Liver (tissue), 9 donors: ENCODE measurements around the gene SLC35E3. TPM values are rescaled to one million over a fixed set of nuclear protein-coding genes. Genes with fewer than 3 reads are reported as not detected.

Experiments
- DNase-seq: peaks from one replicate; pipeline ENCODE4 v3.0.0-alpha.2; 2017; ENCODE audit warnings: low spot score
- H3K27ac ChIP-seq, 2 donors: one replicate each; pipeline ENCODE4 v1.7.0; 2013; ENCODE audit warnings: inconsistent platforms in 2 of 2, low read length in 2 of 2, control low read depth in 1 of 2, low read depth in 1 of 2, mild to moderate bottlenecking in 1 of 2
- H3K27me3 ChIP-seq, 4 donors: one replicate each; pipeline versions ENCODE4 v1.6.1 to v1.7.0; 2013; ENCODE audit warnings: low read length in 3 of 4, inconsistent platforms in 1 of 4, mild to moderate bottlenecking in 1 of 4, moderate library complexity in 1 of 4; ENCODE audit not compliant: control insufficient read depth in 4 of 4, insufficient read depth in 4 of 4
- H3K36me3 ChIP-seq, 4 donors: one replicate each; pipeline versions ENCODE4 v1.6.1 to v1.7.0; 2013; ENCODE audit warnings: low read length in 3 of 4, mild to moderate bottlenecking in 3 of 4, low read depth in 1 of 4, moderate library complexity in 1 of 4; ENCODE audit not compliant: control insufficient read depth in 4 of 4, insufficient read depth in 3 of 4
- H3K4me1 ChIP-seq, 4 donors: one replicate each; pipeline versions ENCODE4 v1.6.1 to v1.7.0; 2013; ENCODE audit warnings: low read length in 3 of 4, mild to moderate bottlenecking in 3 of 4, moderate library complexity in 1 of 4; ENCODE audit not compliant: control insufficient read depth in 4 of 4, insufficient read depth in 4 of 4
- H3K4me3 ChIP-seq, 3 donors: one replicate each; pipeline versions ENCODE4 v1.6.1 to v1.7.0; 2013; ENCODE audit warnings: low read length in 3 of 3, control low read depth in 1 of 3, low read depth in 1 of 3, mild to moderate bottlenecking in 1 of 3
- H3K9ac ChIP-seq, 2 donors: one replicate each; pipeline ENCODE4 v1.7.0; 2013; ENCODE audit warnings: low read length in 2 of 2, mild to moderate bottlenecking in 2 of 2, moderate library complexity in 2 of 2, control low read depth in 1 of 2, low read depth in 1 of 2
- H3K9me3 ChIP-seq, 4 donors: one replicate each; pipeline versions ENCODE4 v1.6.1 to v1.7.0; 2013; ENCODE audit warnings: low read length in 3 of 4; ENCODE audit not compliant: control insufficient read depth in 4 of 4
- SP1 ChIP-seq: IDR thresholded peaks from 2 replicates; pipeline ENCODE4 v1.6.1; 2018; ENCODE audit warnings: antibody characterized with exemption, mild to moderate bottlenecking
- WGBS: extraction: QIAGEN DNeasy Blood & Tissue Kit; methylation state at CpG from one replicate; pipeline ENCODE4 v1.1.7; 2013; 5-methylcytosine and 5-hydroxymethylcytosine counted together
- polyA plus RNA-seq, 2 donors: library from polyadenylated mRNA; stranded (reverse) in 1 of 2; unstranded in 1 of 2; fragments of 200-250 nt in 1 of 2; fragments of >200 nt in 1 of 2; fragmentation: Nextera tagmentation in 1 of 2; extraction: Ambion mirVana in 1 of 2; gene quantifications; one replicate each; pipeline versions ENCODE4 v1.2.1 to v1.2.3, GENCODE V29; 2013 to 2015
- total RNA-seq, 2 donors: library from RNA; depleted of rRNA; stranded (reverse); fragments of >200 nt; gene quantifications; one replicate each; pipeline ENCODE4 v1.2.3, GENCODE V29; 2014
- donor health status: healthy.
- donor health status: healthy.
- donor health status: healthy.
- donor health status: healthy.
- donor health status: healthy.

Gene SLC35E3
- total and polyA plus RNA-seq, 4 donors, result 2.1 to 6.0 (median 4.6) TPM

GRCh38 chr12:68828672-68829068 lies 82.7 kb downstream of the SLC35E3 start:
- DNase-seq, result no peak
- no peaks in the 10 kb centered on the region for H3K4me1 ChIP-seq
- H3K27me3 ChIP-seq, result no peaks in the 10 kb centered on the region
- H3K27ac ChIP-seq, result no peak overlapping the region
- peaks cover 9 to 52% (median 42%) of the 10 kb centered on the region in 4 donors for H3K36me3 ChIP-seq
- no peak for TF ChIP-seq SP1
- H3K9ac ChIP-seq, result no peak overlapping the region
- 87% methylated on average over 7 of the region's 7 CpGs for WGBS
- H3K4me3 ChIP-seq, result no peak overlapping the region
- no peaks in the 10 kb centered on the region for H3K9me3 ChIP-seq

Other genes with a start within 250 kb of the SLC35E3 start
- gene RAP1B, start 135.3 kb upstream of the SLC35E3 start, total RNA-seq, result 100 to 1,000 TPM in 1 of 2 donors, 10 to 100 TPM in 1; 79.3 to 123 TPM
- gene RAP1B, start 135.3 kb upstream of the SLC35E3 start, polyA plus RNA-seq, result 10 to 100 TPM; 56.2 to 65.6 TPM
- gene NUP107, start 59.2 kb upstream of the SLC35E3 start, total RNA-seq, result 10 to 100 TPM; 20.7 to 38.3 TPM
- 10 to 100 TPM in 1 of 2 donors, 1 to 10 TPM in 1; 6.3 to 11.7 TPM for gene NUP107, start 59.2 kb upstream of the SLC35E3 start, polyA plus RNA-seq
- gene MDM2, start 62.0 kb downstream of the SLC35E3 start, total RNA-seq, result 10 to 100 TPM; 44.4 to 69.4 TPM
- gene MDM2, start 62.0 kb downstream of the SLC35E3 start, polyA plus RNA-seq, result 10 to 100 TPM; 10.1 to 29.5 TPM
- 10 to 100 TPM; 22.7 to 65.0 TPM for gene CPM, start 187.0 kb downstream of the SLC35E3 start, total RNA-seq
- 10 to 100 TPM; 14.2 to 25.4 TPM for gene CPM, start 187.0 kb downstream of the SLC35E3 start, polyA plus RNA-seq